Esophagus squamous epithelium (tissue), 5 donors: ENCODE results near the gene HFE. TPM values are rescaled to one million over a fixed set of nuclear protein-coding genes. Genes with fewer than 3 reads are reported as not detected.
"Not testable (repeated sequence)": the region's sequence is repeated elsewhere in the genome, so short reads cannot be mapped to it uniquely, and the experiment has no call there.

Source experiments
- DNase-seq: peaks from one replicate; lab custom pipeline; 2025; lab: John Stamatoyannopoulos, UW
- H3K27ac ChIP-seq, 4 donors: fragments of 200-600 bp; sonication (generic); one replicate each; pipeline ENCODE4 v1.5.1; 2016 to 2019; ENCODE audit warnings: mild to moderate bottlenecking in 1 of 4
- H3K27me3 ChIP-seq, 4 donors: fragments of 200-600 bp; sonication (generic); 1 replicate in 3 of 4; 2 replicates in 1 of 4; pipeline versions ENCODE4 v1.5.1 to v1.6.0; 2017 to 2021; ENCODE audit warnings: antibody characterized with exemption in 1 of 4
- H3K36me3 ChIP-seq, 3 donors: fragments of 200-600 bp; sonication (generic); one replicate each; pipeline ENCODE4 v1.5.1; 2016 to 2019
- H3K4me1 ChIP-seq, 3 donors: fragments of 200-600 bp; sonication (generic); one replicate each; pipeline ENCODE4 v1.5.1; 2017 to 2019
- H3K4me3 ChIP-seq, 4 donors: fragments of 200-600 bp; sonication (generic); 1 replicate in 3 of 4; 2 replicates in 1 of 4; pipeline ENCODE4 v1.5.1; 2016 to 2019; ENCODE audit warnings: mild to moderate bottlenecking in 2 of 4, moderate library complexity in 1 of 4
- H3K9me3 ChIP-seq, 3 donors: fragments of 200-600 bp; sonication (generic); one replicate each; pipeline ENCODE4 v1.5.1; 2016 to 2019
- POLR2A ChIP-seq, 4 donors: fragments of 450-650 bp; IDR thresholded peaks; one replicate each; pipeline ENCODE4 v1.6.1; 2017; ENCODE audit warnings: antibody characterized with exemption in 4 of 4, mild to moderate bottlenecking in 4 of 4, moderate library complexity in 3 of 4
- WGBS, 2 donors: methylation state at CpG; one replicate each; pipeline ENCODE4 v1.1.5; 2018; 5-methylcytosine and 5-hydroxymethylcytosine counted together
- intact Hi-C: fragments of 100-400 bp; cut with DNase I; formaldehyde crosslinking; loops from one replicate; pipeline ENCODE4 v1.15.0; 2022
- total RNA-seq, 4 donors: library from RNA; depleted of rRNA; stranded (reverse); fragments of >200 nt; gene quantifications; one replicate each; pipeline ENCODE4 v1.1.0, GENCODE V29; 2016
- TF ChIP-seq, protein P1 (sequence below), 6 experiments: fragments of 450-650 bp in 4 of 6; fragments of 200-600 bp in 2 of 6; sonication (generic) in 2 of 6; IDR thresholded peaks; one replicate each; pipeline ENCODE4 v1.5.1; 2016 to 2019; ENCODE audit warnings: antibody characterized with exemption in 6 of 6, mild to moderate bottlenecking in 4 of 6, moderate library complexity in 4 of 6
- donor health status: DM: yes; HTN: yes; CAD: no.

HFE gene
- total RNA-seq, 4 donors from 2014 or later, result 2.9 to 7.3 (median 4.3) TPM

GRCh38 chr6:26045065-26045927 is 41.9 kb upstream of the HFE start:
- peak; percentile 67 for DNase-seq
- H3K27me3 ChIP-seq, result no peaks in the 10 kb centered on the region
- no peaks in the 10 kb centered on the region for H3K36me3 ChIP-seq
- H3K9me3 ChIP-seq, result no peaks in the 10 kb centered on the region
- WGBS, 2 donors, result 1 to 2% methylated on average over 15 to 40 of the region's 47 CpGs
- H3K27ac ChIP-seq, result peak overlapping the region; percentile 84 to 94 (median 94)
- peak overlapping the region; percentile 26 to 71 (median 58) for H3K4me3 ChIP-seq
- TF ChIP-seq, protein P1, sequence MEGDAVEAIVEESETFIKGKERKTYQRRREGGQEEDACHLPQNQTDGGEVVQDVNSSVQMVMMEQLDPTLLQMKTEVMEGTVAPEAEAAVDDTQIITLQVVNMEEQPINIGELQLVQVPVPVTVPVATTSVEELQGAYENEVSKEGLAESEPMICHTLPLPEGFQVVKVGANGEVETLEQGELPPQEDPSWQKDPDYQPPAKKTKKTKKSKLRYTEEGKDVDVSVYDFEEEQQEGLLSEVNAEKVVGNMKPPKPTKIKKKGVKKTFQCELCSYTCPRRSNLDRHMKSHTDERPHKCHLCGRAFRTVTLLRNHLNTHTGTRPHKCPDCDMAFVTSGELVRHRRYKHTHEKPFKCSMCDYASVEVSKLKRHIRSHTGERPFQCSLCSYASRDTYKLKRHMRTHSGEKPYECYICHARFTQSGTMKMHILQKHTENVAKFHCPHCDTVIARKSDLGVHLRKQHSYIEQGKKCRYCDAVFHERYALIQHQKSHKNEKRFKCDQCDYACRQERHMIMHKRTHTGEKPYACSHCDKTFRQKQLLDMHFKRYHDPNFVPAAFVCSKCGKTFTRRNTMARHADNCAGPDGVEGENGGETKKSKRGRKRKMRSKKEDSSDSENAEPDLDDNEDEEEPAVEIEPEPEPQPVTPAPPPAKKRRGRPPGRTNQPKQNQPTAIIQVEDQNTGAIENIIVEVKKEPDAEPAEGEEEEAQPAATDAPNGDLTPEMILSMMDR (IDR thresholded peaks at IDR 0.05), result no peak
- peak in 2 of 4 donors; percentile 78 to 91 for TF ChIP-seq POLR2A (IDR thresholded peaks at IDR 0.05)
- H3K4me1 ChIP-seq, result peaks cover 5 to 28% (median 9%) of the 10 kb centered on the region in 3 donors
- intact Hi-C loops, result no loop called here

DNA sequence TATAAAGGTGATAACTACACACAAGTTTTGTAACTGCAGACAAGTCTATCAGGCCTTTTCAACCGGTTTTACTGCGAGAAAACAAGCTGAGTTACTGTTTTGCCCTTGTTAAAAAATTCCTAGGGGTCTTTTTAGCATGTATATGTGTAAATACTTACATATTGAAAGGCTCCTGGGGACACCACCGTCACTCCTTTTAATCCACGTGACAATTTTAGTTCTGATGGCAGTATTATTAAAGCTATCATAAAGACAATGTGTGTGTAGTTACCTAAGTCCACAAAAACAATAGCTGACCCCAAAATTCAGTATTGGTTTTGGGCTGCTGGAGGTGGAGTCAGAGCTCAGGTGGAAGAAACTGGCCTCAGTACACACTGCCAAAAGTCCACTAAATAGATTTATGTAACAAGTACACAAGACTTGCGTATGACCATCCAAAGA is 41.3 kb upstream of the HFE start:
- WGBS, 2 donors, result 24 to 30% methylated on average over 5 of the region's 5 CpGs
- H3K36me3 ChIP-seq, result no peaks in the 10 kb centered on the region
- no peaks in the 10 kb centered on the region for H3K27me3 ChIP-seq
- peak overlapping the region in 3 of 4 donors; percentile 55 to 71 (median 62) for H3K4me3 ChIP-seq
- H3K9me3 ChIP-seq, result no peaks in the 10 kb centered on the region
- peak overlapping the region; percentile 84 to 94 (median 94) for H3K27ac ChIP-seq
- TF ChIP-seq, protein P1 (IDR thresholded peaks at IDR 0.05), result no peak
- TF ChIP-seq POLR2A (IDR thresholded peaks at IDR 0.05), result no peak
- intact Hi-C loops, result no loop called here
- peaks cover 5 to 28% (median 9%) of the 10 kb centered on the region in 3 donors for H3K4me1 ChIP-seq
- no peak for DNase-seq

GRCh38 chr6:26047329-26047728 is 39.9 kb upstream of the HFE start:
- DNase-seq, intact Hi-C loops, H3K27ac ChIP-seq, H3K4me3 ChIP-seq, H3K27me3 ChIP-seq, H3K36me3 ChIP-seq, H3K9me3 ChIP-seq: not testable (repeated sequence)
- 91 to 95% methylated on average over 15 of the region's 18 CpGs for WGBS, 2 donors
- H3K4me1 ChIP-seq, result peaks cover 5 to 28% (median 9%) of the 10 kb centered on the region in 3 donors

GRCh38 chr6:26048590-26048989 is 38.6 kb upstream of the HFE start:
- DNase-seq, result no peak
- Histone ChIP-seq H3K27me3 (no peaks in the 10 kb centered on the region), H3K27ac (no peak overlapping the region), H3K4me1 (peaks cover 6 to 25% (median 9%) of the 10 kb centered on the region in 3 donors), H3K4me3 (no peak overlapping the region), H3K36me3 (no peaks in the 10 kb centered on the region), H3K9me3 (no peaks in the 10 kb centered on the region)
- whole genome bisulfite sequencing, 2 donors, result 82 to 84% methylated on average over 2 of the region's 2 CpGs
- intact Hi-C loops, result no loop called here
- TF ChIP-seq, protein P1 (IDR thresholded peaks at IDR 0.05), result no peak
- TF ChIP-seq POLR2A (IDR thresholded peaks at IDR 0.05), result no peak

GRCh38 chr6:26051665-26052310 is 35.4 kb upstream of the HFE start:
- Histone ChIP-seq H3K36me3 (no peaks in the 10 kb centered on the region), H3K9me3 (no peaks in the 10 kb centered on the region), H3K4me1 (peaks cover 0 to 20% (median 8%) of the 10 kb centered on the region in 3 donors), H3K27ac (no peak overlapping the region), H3K4me3 (no peak overlapping the region), H3K27me3 (no peaks in the 10 kb centered on the region)
- WGBS, 2 donors, result 89 to 95% methylated on average over 4 of the region's 4 CpGs
- intact Hi-C loops, result no loop called here
- TF ChIP-seq POLR2A (IDR thresholded peaks at IDR 0.05), result no peak
- TF ChIP-seq, protein P1 (IDR thresholded peaks at IDR 0.05), result no peak
- DNase-seq, result no peak

DNA sequence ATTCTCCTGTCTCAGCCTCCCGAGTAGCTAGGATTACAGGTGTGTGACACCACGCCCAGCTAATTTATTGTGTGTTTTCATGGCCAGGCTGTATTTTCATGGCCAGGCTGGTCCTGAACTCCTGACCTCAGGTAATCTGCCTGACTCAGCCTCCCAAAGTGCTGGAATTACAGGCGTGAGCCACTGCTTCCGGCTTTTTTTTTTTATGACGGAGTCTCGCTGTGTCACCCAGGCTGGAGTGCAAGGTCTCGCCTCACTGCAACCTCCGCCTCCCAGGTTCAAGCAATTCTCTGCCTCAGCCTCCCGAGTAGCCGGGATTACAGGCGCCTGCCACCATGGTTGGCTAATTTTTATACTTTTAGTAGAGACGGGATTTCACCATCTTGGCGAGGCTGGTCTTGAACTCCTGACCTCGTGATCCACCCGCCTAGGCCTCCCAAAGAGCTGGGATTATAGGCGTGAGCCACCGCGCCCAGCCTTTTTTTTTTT is 34.4 kb upstream of the HFE start:
- H3K27ac ChIP-seq, H3K36me3 ChIP-seq, DNase-seq, H3K4me3 ChIP-seq, H3K27me3 ChIP-seq, intact Hi-C loops, H3K9me3 ChIP-seq: not testable (repeated sequence)
- peaks cover 0 to 28% (median 8%) of the 10 kb centered on the region in 3 donors for H3K4me1 ChIP-seq
- WGBS, 2 donors, result 91 to 93% methylated on average over 11 to 16 of the region's 18 CpGs
